ENCODE data around the gene CCL17.
A peak's percentile ranks its signal among the peaks of the same experiment; 100 is the strongest.
"Not testable (repeated sequence)": the region's sequence is repeated elsewhere in the genome, so short reads cannot be mapped to it uniquely, and the experiment has no call there.

Gene CCL17

DNA sequence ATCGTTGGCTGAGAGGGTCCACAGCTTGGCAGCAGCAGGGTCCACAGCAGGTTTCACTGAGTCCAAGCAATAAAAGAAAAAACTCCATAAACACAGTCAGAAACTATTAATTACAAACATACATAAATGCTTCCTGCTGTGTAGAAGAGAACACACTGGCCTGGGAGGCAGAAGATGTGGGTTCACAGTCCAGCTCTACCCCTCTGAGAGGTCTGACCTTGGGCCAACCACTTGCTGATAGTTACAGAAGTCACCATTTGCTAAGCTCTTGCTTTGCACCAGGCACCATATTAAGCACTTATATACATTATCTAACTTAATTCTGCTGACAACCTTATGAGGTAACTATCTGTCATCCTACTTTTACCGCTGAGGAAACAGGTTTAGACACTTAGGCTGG, 27.9 kb downstream of the CCL17 start:
- DNase-seq (ENCODE audit: low read depth), result no peak

DNA sequence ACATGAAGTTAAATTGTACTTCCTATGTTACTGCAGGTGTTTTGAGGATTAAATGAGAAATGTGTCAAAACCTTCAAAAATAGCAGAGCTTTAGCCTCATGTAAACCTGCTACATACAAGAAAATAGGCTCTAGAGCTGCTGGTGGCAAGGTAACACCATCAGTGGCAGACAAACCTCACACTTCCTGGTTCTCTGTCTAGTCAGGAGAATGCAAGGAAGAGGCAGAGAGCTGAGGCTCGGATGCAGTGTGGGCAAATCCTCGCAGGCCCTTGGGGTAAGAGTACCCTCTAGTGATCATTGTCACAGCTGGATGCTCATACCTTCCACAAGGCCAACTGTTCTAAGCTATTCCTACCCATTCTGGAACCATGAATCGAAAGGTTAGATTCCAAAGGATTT, 28.4 kb downstream of the CCL17 start:
- DNase-seq (ENCODE audit: low read depth), result no peak

DNA sequence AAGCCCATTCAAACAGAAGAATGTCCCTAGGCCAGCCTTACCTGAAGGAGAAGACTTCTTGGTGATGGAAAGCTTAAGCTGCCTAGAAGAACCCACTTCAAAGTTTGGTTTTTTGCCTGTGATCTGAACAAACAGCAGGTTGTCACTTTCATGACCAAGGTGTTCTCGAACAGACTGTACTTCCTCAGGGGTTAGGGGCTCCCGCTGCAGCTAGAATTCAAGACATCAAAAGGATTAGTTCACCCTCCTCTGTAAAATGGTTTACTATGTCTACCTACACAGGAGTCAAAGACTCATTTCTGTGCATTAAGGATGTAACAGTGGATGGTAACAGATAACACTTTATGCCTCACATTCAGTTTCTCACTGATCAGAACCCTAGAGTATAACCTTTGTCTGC, 29.4 kb downstream of the CCL17 start:
- DNase-seq (ENCODE audit: low read depth), result no peak

DNA sequence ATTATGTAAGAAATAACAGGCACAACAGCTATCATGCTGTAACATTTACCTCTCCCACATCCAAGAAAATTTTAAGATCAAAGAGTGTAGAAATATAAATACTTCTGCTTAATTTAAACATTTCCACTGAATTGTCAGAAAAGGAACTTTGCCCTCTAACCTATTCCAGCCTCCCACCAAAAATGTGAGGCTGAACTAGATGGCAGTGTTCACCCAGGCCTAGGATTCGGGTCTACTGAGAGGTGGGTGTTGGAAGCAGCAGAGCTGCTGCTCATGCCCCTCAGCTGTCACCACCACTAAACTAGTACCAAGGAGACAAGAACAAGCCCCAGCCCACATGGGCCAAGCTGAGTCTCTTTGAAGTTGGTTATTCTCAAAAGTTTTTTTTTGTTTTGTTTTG, 31.3 kb downstream of the CCL17 start:
- no peak for DNase-seq (ENCODE audit: low read depth)

DNA sequence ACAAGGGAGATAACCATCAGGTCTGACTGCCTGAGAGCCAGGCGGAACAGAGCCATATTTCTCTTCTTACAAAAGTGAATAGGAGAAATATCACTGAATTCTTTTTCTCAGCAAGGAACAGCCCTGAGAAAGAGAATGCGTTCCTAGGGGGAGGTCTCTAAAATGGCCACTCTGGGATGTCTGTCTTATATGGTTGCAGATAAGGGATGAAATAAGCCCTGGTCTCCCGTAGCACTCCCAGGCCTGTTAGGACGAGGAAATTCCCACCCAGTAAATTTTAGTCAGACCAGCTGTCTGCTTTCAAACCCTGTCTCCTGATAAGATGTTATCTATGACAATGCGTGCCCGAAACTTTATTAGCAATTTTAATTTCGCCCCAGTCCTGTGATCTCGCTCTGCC, 35.4 kb downstream of the CCL17 start:
- not testable (repeated sequence) for DNase-seq (ENCODE audit: low read depth)

DNA sequence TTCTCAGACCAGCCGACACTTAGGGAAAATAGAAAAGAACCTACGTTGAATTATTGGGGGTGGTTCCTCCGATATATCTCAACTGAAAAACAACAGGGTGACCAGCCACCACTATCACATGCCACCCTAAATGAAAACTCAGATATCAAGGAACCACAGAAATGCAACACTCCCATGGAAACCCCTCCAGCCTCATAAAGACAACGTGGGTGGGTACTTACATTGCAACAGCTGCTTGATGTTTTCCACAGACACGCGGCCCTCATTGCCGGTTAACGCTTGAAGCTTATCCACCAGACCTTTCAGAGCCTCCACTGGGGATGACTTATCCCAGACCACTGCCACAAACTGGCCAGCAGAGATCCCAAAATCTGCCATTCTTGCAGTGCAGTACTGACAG, 36.0 kb downstream of the CCL17 start:
- DNase-seq (ENCODE audit: low read depth), result not testable (repeated sequence)

DNA sequence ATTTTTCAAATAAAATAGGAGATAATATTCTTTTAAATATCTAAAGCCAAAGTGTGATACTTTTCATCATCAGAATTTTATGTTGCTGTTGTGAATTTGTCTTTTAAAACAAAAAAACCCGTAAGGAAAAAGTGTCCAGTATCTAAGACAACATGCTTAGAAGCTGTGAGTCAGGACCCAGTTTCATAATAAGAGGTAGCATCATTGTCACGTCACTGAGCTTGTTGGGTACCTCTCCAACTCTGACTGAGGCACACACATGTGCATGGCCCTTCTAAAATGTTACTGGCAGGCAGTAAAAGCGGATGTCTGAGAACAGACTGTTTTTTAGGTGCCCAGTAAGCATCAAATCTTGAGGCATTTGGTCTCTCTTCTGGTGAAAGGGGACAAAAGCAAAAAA, 40.1 kb downstream of the CCL17 start:
- DNase-seq (ENCODE audit: low read depth), result no peak

DNA sequence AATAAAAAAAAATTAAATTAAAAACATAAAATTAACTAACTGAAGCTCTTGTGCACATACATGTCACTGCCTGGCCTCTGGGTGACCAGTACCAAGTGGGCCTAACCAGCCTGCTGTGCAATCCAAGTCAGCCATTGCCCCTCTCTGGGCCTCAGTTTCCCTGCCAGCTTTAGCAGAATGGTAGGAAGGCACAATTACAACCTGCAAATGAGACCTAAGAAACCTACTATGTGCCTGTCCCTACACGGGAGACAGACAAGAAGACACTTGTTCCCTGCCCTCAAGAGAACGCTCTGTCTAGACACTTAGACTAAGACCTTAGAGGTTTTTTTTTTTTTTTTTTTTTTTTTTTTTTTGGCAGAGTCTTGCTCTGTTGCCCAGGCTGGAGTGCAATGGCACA, 40.9 kb downstream of the CCL17 start:
- DNase-seq (ENCODE audit: low read depth), result no peak

DNA sequence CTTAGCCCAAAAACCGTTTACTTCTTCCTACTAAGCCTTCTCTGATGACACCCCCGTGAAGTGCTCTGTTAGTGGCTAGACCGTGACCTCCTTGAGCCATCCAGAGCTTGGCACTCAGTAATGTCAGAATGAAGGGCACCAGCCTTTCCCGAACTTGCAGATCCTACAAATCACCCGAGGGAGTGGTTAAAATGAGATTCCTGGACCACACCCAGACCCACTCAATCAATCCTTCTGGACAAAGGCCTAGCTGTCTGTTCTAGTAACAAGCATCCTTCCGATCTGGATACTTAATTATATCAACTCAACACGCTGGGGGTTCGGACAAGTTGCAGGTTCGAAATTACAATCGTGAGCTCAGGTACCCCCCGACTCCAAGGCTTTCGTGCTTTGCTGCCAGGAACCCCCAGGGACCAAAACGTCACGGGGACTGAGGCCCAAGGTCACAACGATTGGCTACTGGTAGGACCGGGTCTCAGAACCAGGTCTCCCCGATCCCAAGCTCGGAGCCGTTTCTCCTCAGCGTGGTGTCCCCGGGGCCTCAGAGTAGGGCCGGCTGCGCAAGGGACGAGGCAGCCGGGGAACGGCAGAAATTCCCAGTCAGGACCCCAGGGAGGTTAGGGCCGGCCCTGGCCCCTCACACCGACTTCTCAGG, 42.1 kb downstream of the CCL17 start:
- DNase-seq (ENCODE audit: low read depth), result no peak

DNA sequence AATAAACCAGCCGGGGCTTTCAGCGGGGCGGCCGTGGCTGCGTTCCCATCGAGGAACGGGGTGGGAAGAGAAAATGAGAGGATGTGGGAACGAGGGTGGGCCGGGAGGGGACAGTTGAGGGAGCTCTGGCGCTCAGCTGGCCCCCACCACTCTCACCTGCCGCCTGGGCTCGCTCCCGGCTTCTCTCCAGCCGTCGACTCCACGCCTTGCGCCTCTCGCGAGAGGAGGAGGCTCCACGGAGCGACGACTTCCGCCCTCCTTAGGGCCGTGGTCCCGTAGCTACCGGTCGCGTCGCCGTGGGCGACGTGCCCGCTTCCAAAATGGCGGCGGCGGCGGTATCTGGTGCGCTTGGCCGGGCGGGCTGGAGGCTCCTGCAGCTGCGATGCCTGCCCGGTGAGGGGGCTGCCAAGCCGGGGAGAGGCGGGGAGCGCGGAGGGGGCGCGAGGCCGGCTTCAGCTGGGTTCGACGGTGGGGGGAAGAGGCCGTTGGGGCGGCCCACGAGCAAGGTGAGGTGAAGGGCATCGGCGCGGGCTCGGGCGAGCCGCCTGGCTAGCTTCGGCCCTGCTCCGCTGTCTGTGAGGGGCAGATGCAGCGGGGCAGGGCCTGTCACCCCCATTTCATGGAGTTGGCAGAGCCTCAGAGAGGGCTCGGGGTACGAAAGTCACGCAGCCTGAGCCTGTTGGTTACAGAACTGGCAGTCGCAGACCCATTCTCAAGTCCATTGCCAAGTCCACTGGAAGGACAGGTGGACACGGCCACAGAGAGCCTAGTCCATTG, 42.8 kb downstream of the CCL17 start, which contains the start of the genes CIAPIN1 and COQ9:
Gene CIAPIN1 (minus strand): TSS at position 200 of the 777 bp plus-strand sequence. CDS start 6,457 bp downstream, outside the sequence.
Gene COQ9 (plus strand): TSS at position 294 of the 777 bp plus-strand sequence. CDS start 27 bp downstream, at position 321.
- peak; percentile 88 for DNase-seq (ENCODE audit: low read depth)

DNA sequence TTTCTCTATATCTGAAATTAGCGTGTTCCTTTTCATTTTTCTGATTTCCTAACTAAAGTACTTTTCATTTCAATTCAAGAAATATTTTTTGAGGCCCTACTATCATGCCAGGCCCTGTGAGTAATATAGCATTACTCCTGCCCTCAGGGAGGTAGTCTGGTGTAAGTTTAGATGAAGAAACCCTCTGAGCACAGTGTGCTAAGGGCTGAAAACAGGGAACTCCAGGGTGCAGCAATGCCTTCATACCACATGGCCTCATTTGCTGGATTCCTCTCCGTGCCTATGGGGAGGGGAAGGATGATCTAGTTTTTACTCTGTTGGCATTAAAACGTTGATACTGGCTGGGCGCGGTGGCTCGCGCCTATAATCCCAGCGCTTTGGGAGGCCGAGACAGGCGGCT, 47.5 kb downstream of the CCL17 start:
- no peak for DNase-seq (ENCODE audit: low read depth)

DNA sequence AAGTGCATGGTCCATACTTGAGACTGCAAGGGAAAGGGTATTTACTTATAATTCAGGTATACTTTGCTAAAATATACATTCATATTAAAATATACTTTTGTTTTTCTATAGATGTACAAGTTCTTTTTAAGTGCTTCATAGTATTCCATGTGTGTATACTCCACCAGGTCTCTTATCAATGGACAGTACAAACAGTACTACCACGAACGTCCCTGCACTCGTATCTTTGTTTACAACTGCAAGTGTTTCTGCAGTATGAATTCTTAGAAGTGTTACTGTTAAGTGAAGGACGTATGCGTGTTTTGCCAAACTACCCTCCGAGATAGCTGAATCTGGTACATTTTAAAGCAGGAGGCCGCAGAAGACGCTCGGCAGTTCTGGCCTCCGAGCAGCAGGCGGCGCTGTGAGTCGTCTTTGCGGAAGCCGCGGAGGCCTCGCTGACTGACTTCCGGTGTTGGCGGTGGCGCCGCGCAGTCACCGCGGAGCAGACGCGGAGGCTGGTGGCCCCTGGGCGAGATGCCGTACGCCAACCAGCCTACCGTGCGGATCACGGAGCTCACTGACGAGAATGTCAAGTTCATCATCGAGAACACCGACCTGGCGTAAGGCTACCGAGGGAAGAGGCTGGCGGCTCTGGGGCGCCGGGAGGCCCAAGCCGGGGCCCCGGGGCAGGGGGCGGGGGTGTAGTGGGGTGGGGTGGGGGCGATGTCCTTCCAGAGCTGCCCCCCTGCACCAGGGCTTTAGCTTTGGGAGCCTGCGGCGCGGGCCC, 57.8 kb downstream of the CCL17 start, which contains the start of gene POLR2C:
Gene POLR2C (plus strand): TSS at position 471 of the 769 bp plus-strand sequence. CDS start 46 bp downstream, at position 517.
- DNase-seq (ENCODE audit: low read depth), result peak; percentile 87

DNA sequence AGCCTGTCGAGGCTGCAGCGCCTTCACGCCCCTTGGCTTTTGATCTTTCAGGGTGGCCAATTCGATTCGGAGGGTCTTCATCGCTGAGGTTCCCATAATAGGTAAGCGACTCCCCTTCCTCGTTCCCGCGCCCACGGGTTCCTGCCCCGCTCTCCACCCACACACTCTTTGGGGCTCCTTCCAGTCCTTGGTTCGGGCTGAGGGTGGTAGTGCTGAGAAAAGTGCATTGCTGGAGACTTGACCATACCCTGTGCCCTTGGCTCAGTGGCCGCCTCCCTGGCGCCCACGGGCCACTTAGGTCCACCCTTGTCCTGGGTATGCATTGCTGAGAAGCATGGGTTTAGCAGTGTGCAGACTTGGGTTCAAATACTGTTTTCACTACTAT, 58.4 kb downstream of the CCL17 start:
- no peak for DNase-seq (ENCODE audit: low read depth)

DNA sequence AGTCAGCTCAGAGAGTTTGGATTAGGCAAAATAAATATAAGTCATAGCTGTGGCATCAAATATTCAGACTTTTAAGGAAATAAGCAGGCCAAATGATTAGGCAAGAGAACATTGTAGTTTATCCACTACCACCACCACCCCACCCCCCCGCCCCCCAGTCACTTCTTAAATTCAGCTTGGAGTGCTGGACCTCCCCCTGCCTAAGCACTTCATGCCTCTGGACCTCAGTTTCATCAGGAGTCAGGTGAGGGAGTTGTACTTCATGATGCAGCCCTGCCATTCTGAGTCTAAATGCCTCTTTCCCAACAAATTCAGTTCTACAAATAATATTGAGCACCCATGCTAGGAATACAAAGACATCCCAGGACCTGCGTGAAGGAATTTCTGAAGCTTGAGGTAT, 60.0 kb downstream of the CCL17 start:
- no peak for DNase-seq (ENCODE audit: low read depth)
